ENCODE results near the gene CDX1. TPM values are rescaled to one million over a fixed set of nuclear protein-coding genes. Genes with fewer than 3 reads are reported as not detected.

Gene CDX1
- total RNA-seq, 1 donor from 2014 or later, result not detected

GRCh38 chr5:150221471-150221870, 54.9 kb downstream of the CDX1 start:
- H3K27me3 Mint-ChIP-seq (ENCODE audit: unreplicated experiment), result no peaks in the 10 kb centered on the region
- no peaks in the 10 kb centered on the region for H3K36me3 Mint-ChIP-seq (ENCODE audit: unreplicated experiment)
- H3K4me3 Mint-ChIP-seq (ENCODE audit: unreplicated experiment), result no peak overlapping the region
- peaks cover 4% of the 10 kb centered on the region for H3K9me3 Mint-ChIP-seq (ENCODE audit: unreplicated experiment)
- DNase-seq, result no peak
- no peak for TF ChIP-seq CTCF (IDR thresholded peaks at IDR 0.05; ENCODE audit: partially characterized antibody, unreplicated experiment)
- peaks cover 9% of the 10 kb centered on the region for H3K4me1 Mint-ChIP-seq (ENCODE audit: low read depth, unreplicated experiment)
- H3K27ac Mint-ChIP-seq (ENCODE audit: unreplicated experiment), result no peak overlapping the region

GRCh38 chr5:150222906-150223305, 56.3 kb downstream of the CDX1 start:
- H3K36me3 Mint-ChIP-seq (ENCODE audit: unreplicated experiment), result no peaks in the 10 kb centered on the region
- peaks cover 9% of the 10 kb centered on the region for H3K4me1 Mint-ChIP-seq (ENCODE audit: low read depth, unreplicated experiment)
- H3K27ac Mint-ChIP-seq (ENCODE audit: unreplicated experiment), result no peak overlapping the region
- DNase-seq, result no peak
- no peak for TF ChIP-seq CTCF (IDR thresholded peaks at IDR 0.05; ENCODE audit: partially characterized antibody, unreplicated experiment)
- peaks cover 2% of the 10 kb centered on the region for H3K9me3 Mint-ChIP-seq (ENCODE audit: unreplicated experiment)
- peaks cover 2% of the 10 kb centered on the region for H3K27me3 Mint-ChIP-seq (ENCODE audit: unreplicated experiment)
- no peak overlapping the region for H3K4me3 Mint-ChIP-seq (ENCODE audit: unreplicated experiment)

- no peak overlapping the region for H3K4me3 Mint-ChIP-seq (ENCODE audit: unreplicated experiment)
- H3K9me3 Mint-ChIP-seq (ENCODE audit: unreplicated experiment), result peaks cover 2% of the 10 kb centered on the region
- H3K36me3 Mint-ChIP-seq (ENCODE audit: unreplicated experiment), result no peaks in the 10 kb centered on the region
- no peak for DNase-seq
- H3K4me1 Mint-ChIP-seq (ENCODE audit: low read depth, unreplicated experiment), result peaks cover 9% of the 10 kb centered on the region
- no peak for TF ChIP-seq CTCF (IDR thresholded peaks at IDR 0.05; ENCODE audit: partially characterized antibody, unreplicated experiment)
- H3K27ac Mint-ChIP-seq (ENCODE audit: unreplicated experiment), result no peak overlapping the region
- H3K27me3 Mint-ChIP-seq (ENCODE audit: unreplicated experiment), result peaks cover 2% of the 10 kb centered on the region
Measured at GRCh38 chr5:150223474-150223873, 56.9 kb downstream of the CDX1 start.

- H3K4me1 Mint-ChIP-seq (ENCODE audit: low read depth, unreplicated experiment), result peaks cover 9% of the 10 kb centered on the region
- no peak overlapping the region for H3K27ac Mint-ChIP-seq (ENCODE audit: unreplicated experiment)
- DNase-seq, result no peak
- H3K9me3 Mint-ChIP-seq (ENCODE audit: unreplicated experiment), result peaks cover 2% of the 10 kb centered on the region
- no peak overlapping the region for H3K4me3 Mint-ChIP-seq (ENCODE audit: unreplicated experiment)
- no peak for TF ChIP-seq CTCF (IDR thresholded peaks at IDR 0.05; ENCODE audit: partially characterized antibody, unreplicated experiment)
- H3K36me3 Mint-ChIP-seq (ENCODE audit: unreplicated experiment), result no peaks in the 10 kb centered on the region
- H3K27me3 Mint-ChIP-seq (ENCODE audit: unreplicated experiment), result peaks cover 2% of the 10 kb centered on the region
Measured at GRCh38 chr5:150224483-150225027, 58.0 kb downstream of the CDX1 start.

- Mint-ChIP-seq H3K27ac (ENCODE audit: unreplicated experiment) (no peak overlapping the region), H3K9me3 (ENCODE audit: unreplicated experiment) (peaks cover 2% of the 10 kb centered on the region), H3K27me3 (ENCODE audit: unreplicated experiment) (peaks cover 2% of the 10 kb centered on the region), H3K4me3 (ENCODE audit: unreplicated experiment) (no peak overlapping the region), H3K4me1 (ENCODE audit: low read depth, unreplicated experiment) (no peaks in the 10 kb centered on the region), H3K36me3 (ENCODE audit: unreplicated experiment) (no peaks in the 10 kb centered on the region)
- TF ChIP-seq CTCF (IDR thresholded peaks at IDR 0.05; ENCODE audit: partially characterized antibody, unreplicated experiment), result no peak
- no peak for DNase-seq
Measured at GRCh38 chr5:150227036-150227435, 60.5 kb downstream of the CDX1 start.

All from glutamatergic neuron (in vitro differentiated cells).